ENCODE results near the gene CACNA1E. TPM values are rescaled to one million over a fixed set of nuclear protein-coding genes. Genes with fewer than 3 reads are reported as not detected.

CACNA1E gene
- total RNA-seq, 4 donors from 2014 or later = 0.09 to 0.19 TPM; not detected in 2

DNA sequence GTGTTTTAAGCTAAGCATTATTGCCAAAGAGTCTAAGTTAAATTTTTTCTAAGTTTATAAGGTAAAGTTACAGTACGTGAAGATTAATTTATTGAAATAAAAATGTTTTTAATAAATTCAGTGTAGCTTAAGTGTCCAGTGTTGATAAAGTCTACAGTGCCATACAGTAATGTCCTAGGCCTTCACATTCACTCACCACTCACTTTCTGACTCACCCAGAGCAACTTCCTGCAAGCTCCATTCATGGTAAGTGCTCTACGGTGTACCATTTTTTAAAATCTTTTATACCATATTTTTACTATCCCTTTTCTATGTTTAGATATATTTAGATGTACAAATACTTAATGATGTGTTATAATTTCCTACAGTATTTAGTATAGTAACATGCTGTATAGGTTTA, 173.2 kb downstream of the CACNA1E start:
- no peak overlapping the region for H3K27ac ChIP-seq
- WGBS, 2 donors = 31 to 48% methylated on average over 2 of the region's 2 CpGs
- H3K27me3 ChIP-seq = no peaks in the 10 kb centered on the region
- no peaks in the 10 kb centered on the region for H3K9me3 ChIP-seq
- intact Hi-C loops (cut with DNase I) = no loop called here
- no peaks in the 10 kb centered on the region for H3K36me3 ChIP-seq
- H3K4me1 ChIP-seq = no peaks in the 10 kb centered on the region
- H3K4me3 ChIP-seq = no peak overlapping the region
- DNase-seq = no peak
- TF ChIP-seq POLR2A (IDR thresholded peaks at IDR 0.05) = no peak
- TF ChIP-seq, protein P1, sequence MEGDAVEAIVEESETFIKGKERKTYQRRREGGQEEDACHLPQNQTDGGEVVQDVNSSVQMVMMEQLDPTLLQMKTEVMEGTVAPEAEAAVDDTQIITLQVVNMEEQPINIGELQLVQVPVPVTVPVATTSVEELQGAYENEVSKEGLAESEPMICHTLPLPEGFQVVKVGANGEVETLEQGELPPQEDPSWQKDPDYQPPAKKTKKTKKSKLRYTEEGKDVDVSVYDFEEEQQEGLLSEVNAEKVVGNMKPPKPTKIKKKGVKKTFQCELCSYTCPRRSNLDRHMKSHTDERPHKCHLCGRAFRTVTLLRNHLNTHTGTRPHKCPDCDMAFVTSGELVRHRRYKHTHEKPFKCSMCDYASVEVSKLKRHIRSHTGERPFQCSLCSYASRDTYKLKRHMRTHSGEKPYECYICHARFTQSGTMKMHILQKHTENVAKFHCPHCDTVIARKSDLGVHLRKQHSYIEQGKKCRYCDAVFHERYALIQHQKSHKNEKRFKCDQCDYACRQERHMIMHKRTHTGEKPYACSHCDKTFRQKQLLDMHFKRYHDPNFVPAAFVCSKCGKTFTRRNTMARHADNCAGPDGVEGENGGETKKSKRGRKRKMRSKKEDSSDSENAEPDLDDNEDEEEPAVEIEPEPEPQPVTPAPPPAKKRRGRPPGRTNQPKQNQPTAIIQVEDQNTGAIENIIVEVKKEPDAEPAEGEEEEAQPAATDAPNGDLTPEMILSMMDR (IDR thresholded peaks at IDR 0.05) = no peak

DNA sequence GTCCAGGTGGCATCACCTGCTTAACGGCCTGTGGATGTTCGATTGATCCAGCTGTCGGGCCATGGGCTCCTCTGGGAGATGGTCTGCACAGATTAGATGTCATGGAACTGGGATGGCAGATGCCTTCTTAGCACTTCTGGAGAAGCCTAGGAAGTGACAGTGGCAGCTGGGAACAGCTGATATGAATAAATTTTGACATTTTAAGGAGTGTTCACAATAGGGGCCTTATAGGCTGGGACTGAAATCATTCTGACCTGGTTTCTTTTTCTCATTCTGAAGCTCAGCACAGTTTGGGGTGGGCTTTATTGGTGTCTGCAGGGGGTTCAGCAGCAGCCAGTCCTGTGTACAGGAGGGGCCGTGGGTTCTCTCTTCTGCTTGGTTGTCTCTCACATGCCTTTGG, 175.3 kb downstream of the CACNA1E start:
- 83 to 95% methylated on average over 4 of the region's 4 CpGs for WGBS, 2 donors

DNA sequence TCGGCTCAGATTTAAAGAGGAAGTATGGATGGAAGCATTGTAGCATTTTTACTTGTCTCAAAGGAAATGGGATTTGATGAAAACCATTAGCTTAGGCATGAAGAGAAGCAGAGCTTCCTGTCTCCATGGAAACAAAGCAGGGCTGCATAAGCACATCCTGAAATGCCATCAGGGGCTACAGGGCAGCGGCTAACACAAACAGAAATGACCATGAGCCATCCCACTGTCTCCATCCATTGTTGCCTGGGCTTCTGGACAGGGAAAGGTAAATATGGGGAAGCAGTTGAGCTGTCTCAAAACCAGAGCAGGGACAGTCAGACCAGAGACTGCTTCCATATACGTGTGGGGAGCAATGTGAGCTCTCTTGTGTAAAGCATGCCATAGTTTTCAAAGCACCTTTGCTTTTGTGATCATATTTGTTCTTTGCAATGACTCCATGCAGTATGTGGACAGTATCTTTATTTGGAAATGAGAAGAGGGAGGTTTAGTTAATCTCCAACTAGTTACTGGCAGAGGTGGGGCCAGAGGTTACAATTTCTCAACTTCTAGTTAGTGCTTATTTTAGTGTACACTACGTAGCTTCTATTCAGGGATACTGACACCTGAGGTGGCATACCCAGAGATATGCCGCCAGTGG, 176.1 kb downstream of the CACNA1E start:
- no peak overlapping the region for H3K27ac ChIP-seq
- no peaks in the 10 kb centered on the region for H3K9me3 ChIP-seq
- H3K36me3 ChIP-seq = no peaks in the 10 kb centered on the region
- DNase-seq = no peak
- H3K4me3 ChIP-seq = no peak overlapping the region
- peaks cover 0 to 6% (median 0%) of the 10 kb centered on the region in 4 donors for H3K27me3 ChIP-seq
- WGBS, 2 donors = 22 to 48% methylated on average over 4 to 5 of the region's 5 CpGs
- TF ChIP-seq, protein P1 (IDR thresholded peaks at IDR 0.05) = no peak
- no peak for TF ChIP-seq POLR2A (IDR thresholded peaks at IDR 0.05)
- H3K4me1 ChIP-seq = no peaks in the 10 kb centered on the region
- intact Hi-C loops (cut with DNase I) = no loop called here

More for the DNA sequence above, 175.3 kb downstream of the CACNA1E start:
- H3K4me1 ChIP-seq = no peaks in the 10 kb centered on the region
- no peaks in the 10 kb centered on the region for H3K27me3 ChIP-seq
- no peak for DNase-seq
- no peaks in the 10 kb centered on the region for H3K9me3 ChIP-seq
- no peak overlapping the region for H3K4me3 ChIP-seq
- TF ChIP-seq, protein P1 (IDR thresholded peaks at IDR 0.05) = no peak
- no peak for TF ChIP-seq POLR2A (IDR thresholded peaks at IDR 0.05)
- no peak overlapping the region for H3K27ac ChIP-seq
- intact Hi-C loops (cut with DNase I) = no loop called here
- no peaks in the 10 kb centered on the region for H3K36me3 ChIP-seq

DNA sequence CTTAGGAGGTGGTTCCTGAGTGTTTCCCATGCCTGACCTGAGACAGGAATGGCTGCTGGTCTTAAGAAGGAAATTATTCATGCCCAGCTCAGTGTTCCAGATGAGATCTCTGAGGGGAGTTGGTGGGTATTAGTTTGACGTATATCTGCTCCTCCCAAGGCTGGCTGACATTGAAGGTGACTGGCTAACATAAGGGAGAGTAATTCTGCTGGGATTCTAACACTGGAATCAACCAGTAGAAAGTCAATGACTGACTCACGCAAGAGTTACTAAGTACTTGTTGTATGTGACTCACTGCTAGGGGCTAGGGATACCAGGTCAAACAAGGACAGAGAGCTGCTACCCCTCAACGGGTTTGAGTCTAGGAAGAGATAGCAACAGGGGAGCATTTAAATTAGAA, 177.3 kb downstream of the CACNA1E start:
- Histone ChIP-seq H3K4me3 (no peak overlapping the region), H3K27me3 (peaks cover 0 to 11% (median 0%) of the 10 kb centered on the region in 4 donors), H3K36me3 (no peaks in the 10 kb centered on the region), H3K27ac (no peak overlapping the region), H3K9me3 (no peaks in the 10 kb centered on the region), H3K4me1 (no peaks in the 10 kb centered on the region)
- intact Hi-C loops (cut with DNase I) = no loop called here
- no peak for DNase-seq
- 73 to 81% methylated on average over 2 to 3 of the region's 3 CpGs for WGBS, 2 donors
- TF ChIP-seq, protein P1 (IDR thresholded peaks at IDR 0.05) = no peak
- TF ChIP-seq POLR2A (IDR thresholded peaks at IDR 0.05) = no peak

DNA sequence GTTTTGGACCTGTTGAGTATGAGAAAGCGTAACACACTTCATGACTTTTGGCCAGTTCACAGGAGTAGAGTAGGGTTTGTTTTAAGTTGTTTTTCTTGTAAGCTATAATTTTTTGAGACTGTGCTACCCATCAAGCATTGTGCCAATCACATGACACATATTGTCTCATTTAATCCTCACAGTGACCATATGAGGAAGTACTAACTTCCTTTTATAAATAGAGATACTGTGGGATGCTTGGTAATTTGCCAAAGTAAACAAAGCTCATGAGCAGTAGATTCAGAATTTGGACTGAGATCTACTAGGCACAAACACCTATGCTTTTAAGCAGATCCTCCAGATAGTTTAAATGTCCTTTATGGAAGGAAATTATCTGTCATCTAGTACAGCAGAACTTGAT, 178.3 kb downstream of the CACNA1E start:
- H3K4me3 ChIP-seq = no peak overlapping the region
- no peak for TF ChIP-seq POLR2A (IDR thresholded peaks at IDR 0.05)
- TF ChIP-seq, protein P1 (IDR thresholded peaks at IDR 0.05) = no peak
- no peaks in the 10 kb centered on the region for H3K36me3 ChIP-seq
- no peaks in the 10 kb centered on the region for H3K9me3 ChIP-seq
- no peak for DNase-seq
- 88 to 100% methylated on average over 1 of the region's 1 CpG for WGBS, 2 donors
- intact Hi-C loops (cut with DNase I) = no loop called here
- no peaks in the 10 kb centered on the region for H3K4me1 ChIP-seq
- peaks cover 0 to 11% (median 0%) of the 10 kb centered on the region in 4 donors for H3K27me3 ChIP-seq
- H3K27ac ChIP-seq = no peak overlapping the region
